ENCODE measurements around the gene KRTAP10-3.
"Not testable (repeated sequence)": the region's sequence is repeated elsewhere in the genome, so short reads cannot be mapped to it uniquely, and the experiment has no call there.

KRTAP10-3 gene

DNA sequence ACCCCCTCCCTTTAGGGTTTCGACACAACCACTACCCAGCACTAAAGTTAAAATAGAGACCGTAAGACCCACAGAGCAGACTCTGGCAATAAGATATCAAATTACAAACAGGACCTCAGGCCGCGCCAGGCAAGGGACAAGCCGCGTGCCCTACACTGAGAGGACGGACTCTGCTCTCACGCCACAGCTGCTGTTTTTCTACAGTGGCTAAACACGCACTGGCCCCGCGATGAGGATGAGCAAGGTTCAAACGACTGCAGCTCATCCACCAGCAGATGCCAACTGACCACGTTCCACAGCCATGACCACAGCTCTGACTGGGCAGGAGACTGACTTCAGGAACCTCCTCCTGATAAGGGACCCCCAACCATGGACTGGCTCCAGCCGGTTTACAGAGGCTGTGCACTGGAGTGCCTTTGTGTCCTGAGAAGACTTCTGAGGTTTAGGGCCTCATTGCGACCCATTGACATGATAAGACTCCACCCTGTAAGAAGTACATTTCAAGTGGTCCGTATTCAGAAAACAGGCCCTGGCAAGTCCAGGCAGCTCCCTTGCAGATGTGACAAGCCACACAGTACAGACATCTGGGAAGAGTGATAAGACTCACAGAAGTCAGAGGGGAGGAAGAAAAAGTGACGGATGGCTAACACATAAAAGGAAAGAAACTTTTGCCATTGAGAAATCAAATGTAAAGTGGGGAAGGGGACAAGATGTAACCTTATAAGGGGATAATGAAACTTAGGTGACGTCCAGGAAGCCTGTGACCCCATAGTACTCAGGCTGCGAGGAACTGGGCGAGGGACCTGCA is 35.2 kb upstream of the KRTAP10-3 start:
- peaks cover 1% of the 10 kb centered on the region for H3K36me3 Mint-ChIP-seq
- peaks cover 3% of the 10 kb centered on the region for H3K4me1 Mint-ChIP-seq
- peak overlapping the region; percentile 61 for H3K27ac Mint-ChIP-seq
- H3K4me3 Mint-ChIP-seq, result no peak overlapping the region
- H3K27me3 Mint-ChIP-seq, result no peaks in the 10 kb centered on the region
- H3K9me3 Mint-ChIP-seq, result no peaks in the 10 kb centered on the region

DNA sequence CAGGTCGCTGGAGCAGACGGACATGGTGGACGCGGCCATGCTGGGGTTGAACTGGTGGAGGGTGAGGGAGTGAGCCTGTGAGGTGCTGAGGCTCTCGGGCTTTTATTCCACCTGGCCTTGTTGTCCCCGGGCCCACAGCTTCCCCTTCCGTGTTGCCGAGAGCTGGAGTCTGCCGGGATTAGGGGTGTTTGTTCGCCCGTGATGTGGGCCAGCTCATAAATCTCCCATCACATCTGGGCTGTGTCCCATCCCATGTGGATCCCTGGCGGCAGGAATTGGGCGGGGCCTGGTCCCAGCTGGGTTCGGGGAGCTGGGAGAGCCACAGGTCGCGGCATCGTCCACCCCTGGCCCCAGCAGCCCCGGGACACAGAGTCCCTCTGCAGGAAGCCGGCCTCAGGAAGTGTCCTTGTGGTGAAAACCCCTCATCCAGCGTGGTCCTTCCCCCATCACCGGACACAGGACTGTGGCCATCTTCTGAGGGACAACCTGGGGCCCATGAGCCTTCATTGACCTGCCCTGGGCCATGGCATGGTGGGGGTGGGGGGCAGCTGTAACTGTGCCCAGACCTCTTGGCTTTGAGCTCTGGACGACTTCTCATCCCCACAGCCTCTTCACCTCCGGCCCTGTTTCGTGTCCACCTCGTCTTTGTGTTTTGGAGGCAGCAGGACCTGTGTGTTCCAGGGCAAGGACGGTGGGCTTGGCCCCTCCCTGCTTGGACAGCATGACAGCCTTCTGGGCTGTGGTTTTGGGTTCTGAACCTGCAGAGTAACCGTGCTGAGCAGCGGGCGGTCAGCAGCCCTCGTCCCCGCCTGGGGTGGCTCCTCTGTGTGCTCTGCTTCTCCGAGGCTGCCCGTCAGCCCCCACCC is 34.1 kb upstream of the KRTAP10-3 start, which contains the start of gene KRTAP10-6:
Gene KRTAP10-6, minus strand, starts transcription at position 60 of the 866 bp plus-strand sequence. Its CDS starts 21 bp downstream, at position 39.
- Mint-ChIP-seq H3K36me3 (no peaks in the 10 kb centered on the region), H3K27me3 (no peaks in the 10 kb centered on the region), H3K4me3 (no peak within 1 kb of the TSS), H3K9me3 (no peaks in the 10 kb centered on the region), H3K27ac (no peak within 1 kb of the TSS), H3K4me1 (peaks cover 3% of the 10 kb centered on the region)

- H3K27me3 Mint-ChIP-seq, H3K36me3 Mint-ChIP-seq, H3K27ac Mint-ChIP-seq, H3K4me1 Mint-ChIP-seq, H3K4me3 Mint-ChIP-seq, H3K9me3 Mint-ChIP-seq: not testable (repeated sequence)
Measured at GRCh38 chr21:44591801-44592130, 33.2 kb upstream of the KRTAP10-3 start.

- H3K27ac Mint-ChIP-seq, H3K4me1 Mint-ChIP-seq, H3K27me3 Mint-ChIP-seq, H3K36me3 Mint-ChIP-seq, H3K4me3 Mint-ChIP-seq, H3K9me3 Mint-ChIP-seq: not testable (repeated sequence)
Measured at GRCh38 chr21:44590897-44591800, 32.6 kb upstream of the KRTAP10-3 start.

DNA sequence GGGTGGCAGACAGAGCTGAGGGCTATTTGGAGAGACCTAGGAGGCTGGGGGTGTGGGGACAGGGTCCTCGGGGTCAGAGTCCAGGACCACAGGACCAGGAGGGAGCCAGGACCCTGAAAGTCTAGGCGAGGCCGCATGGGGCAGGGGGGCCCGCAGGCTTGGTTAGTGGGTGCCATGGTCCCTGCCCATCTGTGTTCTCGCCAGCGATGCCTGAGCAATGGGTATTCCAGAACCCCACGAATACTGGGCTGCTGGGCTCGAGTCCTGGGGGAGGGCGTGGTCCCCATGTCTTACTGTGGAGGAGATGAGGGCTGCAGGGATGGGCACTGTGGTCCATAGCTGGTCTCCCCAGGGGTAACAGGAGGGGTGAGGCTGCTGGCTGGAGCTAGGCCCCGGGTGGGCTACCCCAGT is 31.7 kb upstream of the KRTAP10-3 start:
- Mint-ChIP-seq H3K27ac (no peak overlapping the region), H3K4me3 (no peak overlapping the region), H3K9me3 (no peaks in the 10 kb centered on the region), H3K27me3 (no peaks in the 10 kb centered on the region), H3K4me1 (peaks cover 7% of the 10 kb centered on the region), H3K36me3 (no peaks in the 10 kb centered on the region)

DNA sequence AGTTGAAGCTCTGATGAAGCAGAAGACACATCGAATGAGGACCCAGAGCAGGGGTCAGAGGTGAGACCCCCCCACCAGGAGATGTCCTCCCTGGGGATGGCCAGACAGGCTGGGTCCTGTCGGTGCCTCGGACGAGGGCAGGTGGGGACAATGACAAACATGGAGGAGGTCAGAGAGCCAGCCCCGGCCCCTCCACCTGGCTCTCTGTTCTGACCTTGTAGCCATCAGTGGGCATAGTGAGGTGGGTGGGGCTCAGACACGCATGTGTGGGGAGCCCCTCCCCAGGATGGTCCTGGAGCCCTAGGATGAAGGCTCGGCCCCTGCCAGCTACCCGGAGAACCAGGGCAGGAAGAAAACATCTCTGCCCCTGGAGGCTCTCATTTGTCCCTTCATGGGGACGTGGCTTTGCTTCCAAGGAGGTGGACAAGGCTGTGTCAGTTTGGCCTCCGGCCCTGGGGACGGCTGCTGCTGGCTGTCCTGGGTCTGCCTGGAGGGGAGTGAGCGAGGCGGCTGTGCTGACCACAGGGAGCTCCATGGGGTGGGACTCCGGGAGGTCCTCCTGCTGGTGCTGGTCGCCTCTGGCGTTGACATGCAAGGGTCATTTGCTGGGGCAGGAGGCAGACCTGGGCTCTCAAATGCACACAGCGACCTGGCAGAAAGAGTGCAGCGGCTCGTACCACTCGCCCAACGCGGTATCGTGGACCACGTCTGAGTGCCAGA is 31.2 kb upstream of the KRTAP10-3 start:
- H3K4me1 Mint-ChIP-seq, result peaks cover 6% of the 10 kb centered on the region
- no peaks in the 10 kb centered on the region for H3K9me3 Mint-ChIP-seq
- H3K27ac Mint-ChIP-seq, result no peak overlapping the region
- no peaks in the 10 kb centered on the region for H3K27me3 Mint-ChIP-seq
- no peaks in the 10 kb centered on the region for H3K36me3 Mint-ChIP-seq
- H3K4me3 Mint-ChIP-seq, result no peak overlapping the region

- Mint-ChIP-seq H3K27ac (no peak overlapping the region), H3K4me3 (no peak overlapping the region), H3K36me3 (no peaks in the 10 kb centered on the region), H3K4me1 (peaks cover 11% of the 10 kb centered on the region), H3K27me3 (no peaks in the 10 kb centered on the region), H3K9me3 (no peaks in the 10 kb centered on the region)
Measured at GRCh38 chr21:44589094-44589493, 30.5 kb upstream of the KRTAP10-3 start.

GRCh38 chr21:44585892-44586291 is 27.3 kb upstream of the KRTAP10-3 start:
- Mint-ChIP-seq H3K4me3 (no peak overlapping the region), H3K27ac (no peak overlapping the region), H3K4me1 (peaks cover 41% of the 10 kb centered on the region), H3K27me3 (no peaks in the 10 kb centered on the region), H3K9me3 (peaks cover 9% of the 10 kb centered on the region), H3K36me3 (peaks cover 3% of the 10 kb centered on the region)

DNA sequence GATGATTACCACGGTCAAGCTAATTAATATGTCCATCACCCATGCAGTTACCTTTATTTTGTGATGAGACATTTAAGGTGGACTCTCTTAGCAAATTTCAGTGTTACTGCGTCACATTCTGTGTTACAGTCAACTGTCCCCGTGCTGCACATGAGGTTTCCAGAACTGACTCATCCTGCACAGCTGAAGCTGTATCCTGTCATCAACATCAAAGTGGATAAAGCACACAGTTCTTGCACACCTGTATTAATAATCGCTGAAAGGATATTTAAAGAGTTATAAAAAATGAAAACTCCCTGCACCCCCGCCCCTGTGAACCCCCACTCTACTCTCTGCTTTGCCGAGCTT is 25.2 kb upstream of the KRTAP10-3 start:
- no peak overlapping the region for H3K4me3 Mint-ChIP-seq
- peaks cover 11% of the 10 kb centered on the region for H3K9me3 Mint-ChIP-seq
- H3K27me3 Mint-ChIP-seq, result no peaks in the 10 kb centered on the region
- H3K4me1 Mint-ChIP-seq, result peaks cover 46% of the 10 kb centered on the region
- H3K27ac Mint-ChIP-seq, result no peak overlapping the region
- H3K36me3 Mint-ChIP-seq, result peaks cover 3% of the 10 kb centered on the region

GRCh38 chr21:44583089-44583799 is 24.6 kb upstream of the KRTAP10-3 start:
- Mint-ChIP-seq H3K27me3 (no peaks in the 10 kb centered on the region), H3K27ac (no peak overlapping the region), H3K9me3 (peaks cover 11% of the 10 kb centered on the region), H3K36me3 (peaks cover 3% of the 10 kb centered on the region), H3K4me1 (peaks cover 46% of the 10 kb centered on the region), H3K4me3 (no peak overlapping the region)

GRCh38 chr21:44582055-44582454 is 23.5 kb upstream of the KRTAP10-3 start:
- Mint-ChIP-seq H3K4me1 (peaks cover 46% of the 10 kb centered on the region), H3K36me3 (peaks cover 5% of the 10 kb centered on the region), H3K4me3 (no peak overlapping the region), H3K9me3 (peaks cover 11% of the 10 kb centered on the region), H3K27ac (no peak overlapping the region), H3K27me3 (no peaks in the 10 kb centered on the region)

DNA sequence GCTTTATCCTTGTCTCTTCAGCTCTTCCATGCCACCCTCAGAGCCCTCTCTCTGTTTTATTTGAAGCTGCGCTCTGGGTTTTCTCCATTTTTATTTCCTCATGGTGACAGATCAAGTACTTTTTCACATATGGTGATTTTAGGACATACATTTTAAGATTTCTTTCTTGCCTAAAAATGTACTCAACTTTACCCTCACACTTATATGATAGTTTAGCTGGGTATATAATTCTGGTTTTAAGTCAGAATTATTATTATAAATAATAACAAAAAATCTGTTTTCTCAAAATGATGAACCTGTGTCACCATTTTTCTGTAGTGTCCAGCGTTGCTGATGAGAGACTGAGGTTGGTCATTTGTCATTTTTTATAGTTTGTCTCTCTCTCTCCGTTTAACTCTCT is 22.6 kb upstream of the KRTAP10-3 start:
- H3K9me3 Mint-ChIP-seq, result peaks cover 11% of the 10 kb centered on the region
- no peak overlapping the region for H3K4me3 Mint-ChIP-seq
- peaks cover 5% of the 10 kb centered on the region for H3K36me3 Mint-ChIP-seq
- no peaks in the 10 kb centered on the region for H3K27me3 Mint-ChIP-seq
- peaks cover 46% of the 10 kb centered on the region for H3K4me1 Mint-ChIP-seq
- H3K27ac Mint-ChIP-seq, result no peak overlapping the region

DNA sequence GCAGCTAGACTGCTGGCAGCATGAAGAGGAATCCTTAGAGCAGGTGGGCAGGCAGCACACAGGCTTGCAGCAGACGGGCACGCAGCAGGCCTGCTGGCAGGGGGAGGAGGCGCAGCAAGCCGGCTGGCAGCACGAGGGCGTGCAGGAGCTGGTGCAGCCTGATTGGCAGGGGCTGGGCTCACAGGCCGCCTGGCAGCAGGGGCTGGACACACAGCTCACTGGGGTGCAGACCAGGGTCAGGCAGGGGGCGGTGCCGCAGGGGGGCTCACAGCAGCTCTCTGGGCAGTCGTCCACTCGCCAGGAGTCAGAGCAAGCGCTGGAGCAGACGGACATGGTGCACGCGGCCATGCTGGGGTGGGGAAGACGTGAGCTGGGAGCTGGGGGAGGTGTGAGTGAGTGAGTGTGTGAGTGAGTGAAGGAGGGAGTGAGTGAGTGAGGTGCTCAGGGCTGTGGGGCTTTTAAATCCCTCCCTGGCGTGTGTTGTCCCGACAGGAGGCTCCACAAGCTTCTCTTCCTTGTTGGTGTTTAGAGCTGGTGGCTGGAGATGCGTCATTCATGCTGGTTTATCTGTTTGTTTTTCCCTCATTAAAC is 21.7 kb upstream of the KRTAP10-3 start, which contains the start of gene KRTAP10-5:
Gene KRTAP10-5, minus strand, starts transcription at position 374 of the 591 bp plus-strand sequence. Its CDS starts 26 bp downstream, at position 348.
- H3K27me3 Mint-ChIP-seq, result not testable (repeated sequence)
- peaks cover 11% of the 10 kb centered on the region for H3K9me3 Mint-ChIP-seq

GRCh38 chr21:44579833-44580144 is 21.2 kb upstream of the KRTAP10-3 start:
- H3K9me3 Mint-ChIP-seq, result peaks cover 11% of the 10 kb centered on the region
- no peak overlapping the region for H3K4me3 Mint-ChIP-seq
- peaks cover 40% of the 10 kb centered on the region for H3K4me1 Mint-ChIP-seq
- no peaks in the 10 kb centered on the region for H3K27me3 Mint-ChIP-seq
- peaks cover 5% of the 10 kb centered on the region for H3K36me3 Mint-ChIP-seq
- no peak overlapping the region for H3K27ac Mint-ChIP-seq

More for the DNA sequence above, 21.7 kb upstream of the KRTAP10-3 start, which contains the start of gene KRTAP10-5:
- Mint-ChIP-seq H3K4me1 (peaks cover 42% of the 10 kb centered on the region), H3K27ac (peak within 1 kb of the TSS; percentile 12)
- H3K36me3 Mint-ChIP-seq, H3K4me3 Mint-ChIP-seq: not testable (repeated sequence)
